HG02870 (cell line): Measurements from ENCODE around the gene LRPAP1.
"Not testable (repeated sequence)": the region's sequence is repeated elsewhere in the genome, so short reads cannot be mapped to it uniquely, and the experiment has no call there.

Source experiments
- ATAC-seq: cut with Tn5 transposase; IDR thresholded peaks from one replicate; pipeline ENCODE4 v1.9.1; 2021; ENCODE audit warnings: mild to moderate bottlenecking, moderate library complexity; ENCODE audit not compliant: unreplicated experiment

Gene LRPAP1

GRCh38 chr4:3531879-3532750 is at the start of gene LRPAP1:
LRPAP1 (minus strand) TSS chr4:3532422; CDS start chr4:3532412, 10 bp downstream.
- peak; percentile 83 for ATAC-seq

DNA sequence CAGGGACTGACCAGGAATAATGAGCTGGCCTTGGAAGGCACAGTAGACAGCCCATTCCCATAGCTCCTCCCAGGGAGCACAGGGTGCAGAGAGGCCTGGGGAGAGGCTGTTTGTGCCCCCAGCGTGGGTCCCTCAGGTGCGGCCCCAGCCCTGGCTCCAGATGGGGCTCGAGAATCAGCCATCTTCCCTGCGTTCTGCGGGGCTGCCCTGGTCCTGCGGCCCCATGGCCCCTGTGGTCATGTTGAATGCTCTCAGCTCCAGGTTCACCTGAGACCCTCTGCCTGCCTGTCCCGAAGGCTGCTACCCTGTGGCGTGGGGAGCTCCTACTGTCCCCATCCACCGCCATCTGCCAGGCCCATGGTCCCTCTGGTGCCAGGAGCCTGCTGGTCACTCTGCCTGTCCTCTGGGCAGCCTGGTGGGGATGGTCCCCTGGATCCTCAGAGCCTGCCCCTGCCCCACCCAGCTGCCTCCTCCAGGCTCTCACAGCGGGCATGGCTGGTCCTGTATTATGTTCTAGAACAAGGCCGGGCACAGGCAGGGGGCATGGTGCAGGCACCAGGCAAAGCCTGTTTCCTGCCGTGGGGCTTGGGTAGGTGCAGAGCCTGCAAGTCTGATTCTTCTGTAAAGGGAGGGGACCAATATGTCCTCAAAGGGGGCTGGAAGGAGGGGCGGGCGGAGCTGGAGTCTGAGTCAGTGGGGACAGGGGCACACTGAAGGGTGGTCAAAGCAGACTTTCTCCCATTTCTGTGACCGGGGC is 49.3 kb upstream of the LRPAP1 start:
- not testable (repeated sequence) for ATAC-seq

GRCh38 chr4:3580859-3581258 is 48.6 kb upstream of the LRPAP1 start:
- ATAC-seq: not testable (repeated sequence)

- not testable (repeated sequence) for ATAC-seq
Measured at GRCh38 chr4:3578527-3579144, 46.4 kb upstream of the LRPAP1 start.

GRCh38 chr4:3578052-3578451 is 45.8 kb upstream of the LRPAP1 start:
- not testable (repeated sequence) for ATAC-seq

GRCh38 chr4:3577208-3577892 is 45.1 kb upstream of the LRPAP1 start:
- not testable (repeated sequence) for ATAC-seq

GRCh38 chr4:3576533-3577207 is 44.4 kb upstream of the LRPAP1 start:
- not testable (repeated sequence) for ATAC-seq

GRCh38 chr4:3575426-3576369 is 43.5 kb upstream of the LRPAP1 start:
- ATAC-seq: not testable (repeated sequence)

DNA sequence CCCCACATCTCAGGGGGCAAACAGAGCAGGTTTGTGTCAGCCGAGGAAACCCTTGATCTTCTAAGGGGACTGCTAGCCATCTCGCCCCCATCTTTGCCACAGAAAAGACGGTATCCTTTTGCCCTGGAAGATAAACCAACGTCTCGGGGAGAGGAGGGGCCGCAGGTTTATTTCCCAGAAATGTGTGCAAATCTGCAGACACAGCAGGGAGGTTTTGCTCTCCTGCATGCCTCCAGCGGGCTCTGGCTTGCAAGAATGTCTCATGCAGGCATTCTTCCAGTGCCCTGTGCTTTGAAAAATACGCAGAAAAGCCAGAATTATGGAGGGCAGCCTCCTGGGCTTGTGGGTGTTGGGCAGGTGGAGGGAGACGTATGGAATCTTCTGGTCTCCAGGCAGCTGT is 42.6 kb upstream of the LRPAP1 start:
- ATAC-seq: not testable (repeated sequence)

DNA sequence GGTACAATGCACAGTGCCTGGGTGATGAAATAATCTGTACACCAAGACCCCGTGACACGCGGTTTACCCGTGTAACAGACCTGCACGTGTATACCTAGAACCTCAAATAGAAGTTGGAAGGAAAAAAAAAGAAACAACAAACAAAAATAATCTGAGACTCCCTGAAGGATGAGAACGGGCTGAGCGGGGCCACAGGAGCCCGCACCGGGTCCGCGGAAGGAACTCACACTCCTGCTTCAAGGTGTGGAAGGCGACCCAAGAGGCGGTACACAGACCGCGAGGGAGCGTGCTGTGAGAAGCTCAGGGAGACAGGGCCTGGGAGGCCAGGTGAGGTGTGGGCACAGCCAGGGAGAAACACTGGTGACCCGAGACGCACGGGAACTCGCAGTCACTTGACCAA is 42.1 kb upstream of the LRPAP1 start:
- ATAC-seq: not testable (repeated sequence)

GRCh38 chr4:3573131-3573530 is 40.9 kb upstream of the LRPAP1 start:
- ATAC-seq: no peak

GRCh38 chr4:3572363-3572762 is 40.1 kb upstream of the LRPAP1 start:
- no peak for ATAC-seq

DNA sequence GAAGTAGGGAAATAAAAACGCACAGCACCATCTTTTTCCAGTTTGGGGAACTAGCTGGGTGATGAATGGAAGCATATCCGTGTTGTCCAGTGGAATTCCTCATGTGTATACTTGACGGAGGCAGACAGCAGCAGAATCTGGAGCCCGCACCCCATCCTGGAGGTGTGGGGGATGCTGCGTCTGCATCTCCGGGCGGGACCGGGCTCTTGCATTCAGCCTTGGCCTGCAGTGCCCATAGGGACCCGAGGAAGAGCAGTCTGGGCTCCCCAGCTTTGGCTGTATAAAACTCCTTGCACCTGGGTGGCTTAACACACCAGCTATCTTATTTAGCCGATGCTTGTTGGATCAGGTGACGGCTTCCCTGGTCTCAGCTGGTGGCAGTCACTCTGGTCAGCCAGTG is 39.7 kb upstream of the LRPAP1 start:
- no peak for ATAC-seq

- not testable (repeated sequence) for ATAC-seq
Measured at GRCh38 chr4:3570923-3571322, 38.7 kb upstream of the LRPAP1 start.

DNA sequence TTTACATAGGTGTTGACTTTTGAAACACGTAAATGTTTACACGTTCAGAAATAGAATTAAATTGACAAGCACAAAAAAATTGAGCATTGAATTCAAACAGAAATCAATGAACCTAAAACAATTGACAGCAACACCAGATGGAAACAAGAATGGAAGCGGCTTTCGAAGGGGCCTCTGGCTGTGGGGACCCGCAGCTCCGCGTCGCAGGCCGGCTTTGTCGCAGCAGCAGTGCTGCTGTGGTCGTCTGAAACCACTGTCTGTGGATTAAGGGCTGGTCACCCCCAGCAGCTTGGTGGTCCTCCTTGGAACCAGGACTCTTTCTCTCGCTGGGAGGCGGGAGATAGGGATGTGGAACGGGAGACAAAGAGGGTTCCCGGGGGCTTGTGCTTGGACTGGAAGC is 37.4 kb upstream of the LRPAP1 start:
- ATAC-seq: not testable (repeated sequence)

DNA sequence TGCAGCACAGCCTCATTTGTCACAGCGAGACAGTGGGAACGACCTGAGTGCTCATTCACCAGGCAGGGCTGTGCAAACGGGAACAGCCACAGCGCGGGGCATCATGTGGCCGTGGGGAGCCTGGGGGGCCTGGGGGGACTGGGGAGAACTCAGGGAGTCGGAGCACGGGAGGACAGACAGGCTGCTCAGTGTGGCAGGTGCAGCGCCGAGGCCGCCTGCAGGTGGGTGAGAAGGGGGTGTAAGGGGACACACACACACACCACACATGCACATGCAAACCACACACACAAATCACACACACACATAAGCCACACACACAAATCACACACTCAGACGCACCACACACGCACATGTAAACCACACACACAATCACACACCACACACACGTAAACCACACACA is 34.5 kb upstream of the LRPAP1 start:
- ATAC-seq: not testable (repeated sequence)

DNA sequence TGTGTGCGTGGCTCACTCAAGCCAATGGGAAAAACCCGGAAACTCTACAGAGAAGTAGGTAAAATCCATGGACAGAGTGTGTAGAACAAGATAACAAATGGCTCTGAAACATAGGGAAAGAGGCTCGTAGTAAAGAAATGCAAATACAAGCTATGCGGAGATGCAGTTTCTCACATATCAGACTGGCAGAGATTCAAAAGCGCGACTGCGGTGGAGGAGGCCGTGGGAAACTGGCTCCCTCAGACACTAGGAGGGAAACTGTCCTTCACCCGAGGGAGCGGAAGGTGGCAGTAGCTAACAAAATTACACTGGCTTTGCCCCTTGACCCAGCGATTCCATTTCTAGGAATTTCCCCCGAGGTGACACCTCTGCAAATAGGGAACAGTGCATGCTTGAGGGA is 34.1 kb upstream of the LRPAP1 start:
- not testable (repeated sequence) for ATAC-seq

DNA sequence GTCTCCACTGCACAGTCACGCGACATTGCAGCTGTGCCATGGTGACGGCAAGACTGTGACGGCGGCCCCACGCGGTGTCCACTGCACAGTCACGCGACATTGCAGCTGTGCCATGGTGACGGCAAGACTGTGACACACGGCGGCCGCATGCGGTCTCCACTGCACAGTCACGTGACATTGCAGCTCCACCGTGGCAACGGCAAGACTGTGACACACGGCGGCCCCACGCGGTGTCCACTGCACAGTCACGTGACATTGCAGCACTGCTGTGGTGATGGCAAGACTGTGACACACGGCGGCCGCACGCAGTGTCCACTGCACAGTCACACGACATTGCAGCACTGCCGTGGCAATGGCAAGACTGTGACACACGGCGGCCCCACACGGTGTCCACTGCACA is 32.7 kb upstream of the LRPAP1 start:
- ATAC-seq: not testable (repeated sequence)

DNA sequence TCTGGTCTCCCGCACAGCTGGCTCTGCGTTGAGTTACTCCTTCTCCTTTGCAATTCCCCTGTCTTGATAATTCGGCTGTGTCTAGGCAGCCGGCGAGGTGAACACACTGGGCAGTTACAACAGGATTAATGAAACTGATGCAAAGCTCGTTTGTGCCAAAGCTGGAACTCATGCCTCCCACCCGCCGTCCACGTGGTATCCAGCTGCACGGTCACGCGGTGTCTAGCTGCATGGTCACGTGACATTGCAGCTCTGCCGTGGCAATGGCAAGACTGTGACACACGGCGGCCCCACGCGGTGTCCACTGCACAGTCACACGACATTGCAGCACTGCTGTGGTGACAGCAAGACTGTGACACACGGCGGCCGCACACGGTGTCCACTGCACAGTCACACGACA is 31.2 kb upstream of the LRPAP1 start:
- ATAC-seq: no peak
